Measurements from ENCODE around the gene MON1A.

MON1A gene

DNA sequence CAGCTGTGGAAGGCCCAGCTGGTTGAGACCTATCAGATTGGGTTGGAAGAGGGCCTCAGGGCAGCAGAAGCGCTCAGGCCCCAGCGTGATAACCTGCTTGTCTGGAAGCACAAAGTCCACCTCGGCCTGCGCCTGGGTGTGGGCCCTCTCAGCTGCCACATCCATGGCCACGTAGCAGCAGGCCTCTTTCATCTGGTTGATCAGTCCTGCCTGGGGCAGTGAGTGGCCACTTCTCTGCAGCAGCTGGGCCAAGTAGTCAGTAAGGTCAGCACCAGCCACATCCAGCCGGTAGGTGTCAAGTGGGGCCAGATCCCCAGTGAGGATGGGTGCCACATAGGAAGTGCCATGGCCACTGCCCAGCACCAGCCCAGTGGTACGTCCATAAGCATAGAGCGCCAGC, 56.0 kb downstream of the MON1A start:
- no peak overlapping the region for H3K9ac ChIP-seq (ENCODE audit: low read depth in 1 of 2, low read length in 2 of 2)
- H3K36me3 ChIP-seq (ENCODE audit: control insufficient read depth in 1 of 2, insufficient read depth in 2 of 2, low read length in 2 of 2), result no peaks in the 10 kb centered on the region
- peaks cover 6 to 10% of the 10 kb centered on the region in 2 donors for H3K27me3 ChIP-seq (ENCODE audit: control insufficient read depth in 1 of 2, insufficient read depth in 2 of 2, low read length in 2 of 2)
- H3K27ac ChIP-seq (ENCODE audit: low read depth, low read length), result no peak overlapping the region
- H3K4me3 ChIP-seq (ENCODE audit: low read depth in 1 of 2, low read length in 2 of 2), result no peak overlapping the region
- no peaks in the 10 kb centered on the region for H3K9me3 ChIP-seq (ENCODE audit: control insufficient read depth in 1 of 2, low read length in 2 of 2)
- H3K4me1 ChIP-seq (ENCODE audit: control insufficient read depth in 1 of 2, insufficient read depth in 2 of 2, low read length in 2 of 2), result peaks cover 15 to 24% of the 10 kb centered on the region in 2 donors

DNA sequence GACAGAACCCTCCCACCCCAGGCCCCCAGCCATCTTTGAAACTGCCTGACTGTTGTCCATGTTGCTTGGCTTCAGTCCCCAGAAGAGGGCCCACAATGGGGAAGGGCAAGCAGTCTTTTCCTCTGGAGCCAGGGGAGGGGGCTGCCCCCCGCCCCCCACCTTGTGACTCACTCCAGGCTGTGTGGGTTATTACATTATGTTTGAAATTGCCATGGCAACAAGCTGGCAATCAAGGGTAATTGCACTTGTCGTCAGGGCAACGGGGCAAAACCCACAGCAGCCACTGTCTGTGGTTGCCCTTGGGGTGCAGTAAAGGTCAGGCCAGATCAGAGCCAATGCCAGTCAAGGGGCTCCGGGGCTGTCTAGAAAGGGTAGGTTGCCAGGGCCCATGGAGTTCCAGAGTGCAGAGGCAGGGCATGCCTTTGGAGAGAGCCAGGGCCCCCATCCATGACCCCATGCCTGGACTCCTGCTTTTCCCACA, 56.8 kb downstream of the MON1A start:
- Histone ChIP-seq H3K4me3 (ENCODE audit: low read depth in 1 of 2, low read length in 2 of 2) (no peak overlapping the region), H3K4me1 (ENCODE audit: control insufficient read depth in 1 of 2, insufficient read depth in 2 of 2, low read length in 2 of 2) (peaks cover 15 to 24% of the 10 kb centered on the region in 2 donors), H3K9ac (ENCODE audit: low read depth in 1 of 2, low read length in 2 of 2) (peak overlapping the region in 1 of 2 donors; percentile 6), H3K9me3 (ENCODE audit: control insufficient read depth in 1 of 2, low read length in 2 of 2) (no peaks in the 10 kb centered on the region), H3K27ac (ENCODE audit: low read depth, low read length) (no peak overlapping the region), H3K36me3 (ENCODE audit: control insufficient read depth in 1 of 2, insufficient read depth in 2 of 2, low read length in 2 of 2) (no peaks in the 10 kb centered on the region), H3K27me3 (ENCODE audit: control insufficient read depth in 1 of 2, insufficient read depth in 2 of 2, low read length in 2 of 2) (peaks cover 14 to 18% of the 10 kb centered on the region in 2 donors)

DNA sequence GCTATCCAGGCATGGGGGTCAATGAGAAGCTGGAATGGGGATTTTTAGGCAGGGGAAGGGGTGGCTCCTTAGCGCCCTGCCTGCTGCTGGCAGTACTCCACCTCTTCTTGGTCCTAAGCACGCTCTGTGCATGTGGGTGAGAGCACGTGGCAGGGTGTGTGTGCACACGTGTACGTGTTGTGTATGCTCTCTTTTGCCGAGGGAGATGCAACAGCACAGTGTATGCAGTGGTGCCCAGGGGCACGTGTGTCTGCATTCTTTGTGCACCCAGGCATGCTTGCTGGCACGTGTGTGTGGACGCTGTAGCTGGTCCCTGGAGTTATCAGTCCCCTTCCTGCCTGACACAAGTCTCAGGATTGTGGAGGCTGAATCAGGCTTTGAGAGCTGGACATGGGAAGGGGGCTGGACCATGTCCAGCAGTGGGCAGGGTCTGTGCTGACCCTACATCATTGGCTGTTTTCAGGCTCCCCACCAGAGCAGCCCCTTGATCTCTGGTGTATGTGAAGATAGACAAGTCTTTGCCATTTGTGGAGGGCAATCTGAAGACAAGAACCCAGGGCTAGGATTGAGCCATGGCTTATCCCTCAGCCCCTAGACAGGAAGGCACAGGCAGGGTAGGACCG, 58.0 kb downstream of the MON1A start:
- Histone ChIP-seq H3K4me1 (ENCODE audit: control insufficient read depth in 1 of 2, insufficient read depth in 2 of 2, low read length in 2 of 2) (peaks cover 15 to 24% of the 10 kb centered on the region in 2 donors), H3K27ac (ENCODE audit: low read depth, low read length) (no peak overlapping the region)

DNA sequence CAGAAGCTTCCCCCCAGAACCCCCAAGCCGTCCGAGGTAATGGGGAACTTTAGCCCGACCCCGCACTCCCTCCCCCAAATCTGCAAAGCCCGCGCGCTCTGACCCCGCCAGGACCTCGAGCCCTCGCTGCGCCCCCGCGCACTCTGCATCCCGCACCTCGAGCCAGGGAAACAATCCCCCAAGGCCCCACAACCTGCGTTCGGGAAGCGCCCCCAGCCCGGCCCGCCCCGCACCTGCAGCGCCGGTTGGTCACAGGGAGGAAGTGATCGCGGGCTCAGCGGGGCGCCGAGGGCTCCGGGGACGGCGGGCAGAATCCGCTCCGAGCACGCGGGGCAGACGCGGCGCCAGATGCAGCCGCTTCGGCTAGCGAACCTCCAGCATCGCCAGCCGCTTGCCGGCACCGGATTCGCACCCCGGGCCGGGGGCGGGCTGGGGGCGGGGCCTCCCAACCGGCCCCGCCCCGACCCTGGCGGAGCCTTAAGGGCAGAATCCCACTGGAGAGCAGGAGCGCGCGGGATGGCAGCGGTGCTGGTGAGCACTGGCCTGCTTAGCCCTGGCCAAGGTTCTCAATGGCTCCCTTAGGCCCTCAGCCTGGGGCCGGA, 60.0 kb downstream of the MON1A start, which contains the start of gene CAMKV:
CAMKV (minus strand) TSS at position 382 of the 602 bp plus-strand sequence. CDS start 7,518 bp downstream, outside the sequence.
- no peaks in the 10 kb centered on the region for H3K36me3 ChIP-seq (ENCODE audit: control insufficient read depth in 1 of 2, insufficient read depth in 2 of 2, low read length in 2 of 2)
- peaks cover 15 to 24% of the 10 kb centered on the region in 2 donors for H3K4me1 ChIP-seq (ENCODE audit: control insufficient read depth in 1 of 2, insufficient read depth in 2 of 2, low read length in 2 of 2)
- no peak within 1 kb of the TSS for H3K9ac ChIP-seq (ENCODE audit: low read depth in 1 of 2, low read length in 2 of 2)
- peaks cover 22 to 29% of the 10 kb centered on the region in 2 donors for H3K27me3 ChIP-seq (ENCODE audit: control insufficient read depth in 1 of 2, insufficient read depth in 2 of 2, low read length in 2 of 2)
- no peak within 1 kb of the TSS for H3K27ac ChIP-seq (ENCODE audit: low read depth, low read length)
- H3K4me3 ChIP-seq (ENCODE audit: low read depth in 1 of 2, low read length in 2 of 2), result peak within 1 kb of the TSS; percentile 25 to 45
- no peaks in the 10 kb centered on the region for H3K9me3 ChIP-seq (ENCODE audit: control insufficient read depth in 1 of 2, low read length in 2 of 2)

More for the DNA sequence above, 58.0 kb downstream of the MON1A start:
- Histone ChIP-seq H3K36me3 (ENCODE audit: control insufficient read depth in 1 of 2, insufficient read depth in 2 of 2, low read length in 2 of 2) (no peaks in the 10 kb centered on the region), H3K4me3 (ENCODE audit: low read depth in 1 of 2, low read length in 2 of 2) (no peak overlapping the region), H3K9ac (ENCODE audit: low read depth in 1 of 2, low read length in 2 of 2) (no peak overlapping the region), H3K9me3 (ENCODE audit: control insufficient read depth in 1 of 2, low read length in 2 of 2) (no peaks in the 10 kb centered on the region), H3K27me3 (ENCODE audit: control insufficient read depth in 1 of 2, insufficient read depth in 2 of 2, low read length in 2 of 2) (peaks cover 16 to 19% of the 10 kb centered on the region in 2 donors)

DNA sequence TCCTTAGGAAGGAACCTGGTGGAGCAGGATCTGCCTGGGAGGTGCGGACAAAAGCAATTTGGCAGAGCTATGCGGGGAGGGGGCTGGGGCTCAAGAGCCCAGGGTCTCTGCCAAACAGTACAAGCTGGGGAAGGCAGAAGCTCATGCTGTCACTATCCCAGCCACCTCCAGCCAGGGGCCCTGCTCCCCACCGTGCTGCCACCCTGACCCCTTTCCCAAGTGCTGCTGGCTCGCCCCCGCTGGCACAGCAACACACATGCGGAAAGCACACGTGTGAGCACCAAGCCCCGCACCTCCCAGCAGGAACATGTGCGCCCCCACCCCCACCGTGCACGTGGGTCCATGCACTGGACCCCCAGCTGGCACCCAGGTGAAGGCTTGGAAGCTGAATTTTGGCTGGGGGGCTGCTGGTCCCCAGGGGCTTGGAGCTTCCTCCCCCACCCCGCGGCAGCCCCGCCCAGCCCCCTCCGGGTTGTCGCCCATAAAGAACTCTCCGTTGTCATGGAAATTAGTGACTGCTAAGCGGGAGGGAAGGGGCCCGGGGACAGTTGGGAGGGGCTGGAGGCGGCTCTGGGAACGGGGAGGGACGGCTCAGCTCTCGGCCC, 60.6 kb downstream of the MON1A start:
- Histone ChIP-seq H3K4me3 (ENCODE audit: low read depth in 1 of 2, low read length in 2 of 2) (peak overlapping the region in 1 of 2 donors; percentile 45), H3K27ac (ENCODE audit: low read depth, low read length) (no peak overlapping the region), H3K4me1 (ENCODE audit: control insufficient read depth in 1 of 2, insufficient read depth in 2 of 2, low read length in 2 of 2) (peaks cover 13 to 18% of the 10 kb centered on the region in 2 donors), H3K9me3 (ENCODE audit: control insufficient read depth in 1 of 2, low read length in 2 of 2) (no peaks in the 10 kb centered on the region), H3K9ac (ENCODE audit: low read depth in 1 of 2, low read length in 2 of 2) (no peak overlapping the region), H3K27me3 (ENCODE audit: control insufficient read depth in 1 of 2, insufficient read depth in 2 of 2, low read length in 2 of 2) (peaks cover 27 to 35% of the 10 kb centered on the region in 2 donors), H3K36me3 (ENCODE audit: control insufficient read depth in 1 of 2, insufficient read depth in 2 of 2, low read length in 2 of 2) (no peaks in the 10 kb centered on the region)

DNA sequence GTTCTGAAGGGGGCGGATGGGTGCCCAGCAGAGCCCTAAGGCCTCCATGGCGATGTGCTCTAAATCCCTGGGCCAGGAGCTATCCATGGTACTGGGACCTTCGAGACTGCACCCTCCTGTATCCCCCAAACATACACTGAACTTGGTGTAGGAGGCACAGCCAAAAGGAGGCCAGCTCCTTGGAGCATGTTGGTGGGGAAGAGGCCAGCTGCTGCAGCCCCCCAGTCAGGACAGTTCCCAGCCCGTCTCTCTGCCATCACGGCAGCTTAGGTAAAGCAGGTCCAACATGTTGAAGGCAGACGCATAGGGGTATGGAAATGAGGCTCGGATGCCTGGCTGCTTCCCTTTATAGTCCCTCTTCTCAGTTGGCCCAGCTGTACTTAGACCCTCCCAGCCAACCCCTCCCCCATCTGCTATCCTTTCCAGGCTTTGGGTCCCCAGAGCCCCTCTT, 61.7 kb downstream of the MON1A start:
- Histone ChIP-seq H3K9ac (ENCODE audit: low read depth in 1 of 2, low read length in 2 of 2) (no peak overlapping the region), H3K27me3 (ENCODE audit: control insufficient read depth in 1 of 2, insufficient read depth in 2 of 2, low read length in 2 of 2) (peaks cover 30 to 36% of the 10 kb centered on the region in 2 donors), H3K36me3 (ENCODE audit: control insufficient read depth in 1 of 2, insufficient read depth in 2 of 2, low read length in 2 of 2) (no peaks in the 10 kb centered on the region), H3K27ac (ENCODE audit: low read depth, low read length) (no peak overlapping the region), H3K4me3 (ENCODE audit: low read depth in 1 of 2, low read length in 2 of 2) (no peak overlapping the region), H3K4me1 (ENCODE audit: control insufficient read depth in 1 of 2, insufficient read depth in 2 of 2, low read length in 2 of 2) (peaks cover 2 to 8% of the 10 kb centered on the region in 2 donors), H3K9me3 (ENCODE audit: control insufficient read depth in 1 of 2, low read length in 2 of 2) (no peaks in the 10 kb centered on the region)

DNA sequence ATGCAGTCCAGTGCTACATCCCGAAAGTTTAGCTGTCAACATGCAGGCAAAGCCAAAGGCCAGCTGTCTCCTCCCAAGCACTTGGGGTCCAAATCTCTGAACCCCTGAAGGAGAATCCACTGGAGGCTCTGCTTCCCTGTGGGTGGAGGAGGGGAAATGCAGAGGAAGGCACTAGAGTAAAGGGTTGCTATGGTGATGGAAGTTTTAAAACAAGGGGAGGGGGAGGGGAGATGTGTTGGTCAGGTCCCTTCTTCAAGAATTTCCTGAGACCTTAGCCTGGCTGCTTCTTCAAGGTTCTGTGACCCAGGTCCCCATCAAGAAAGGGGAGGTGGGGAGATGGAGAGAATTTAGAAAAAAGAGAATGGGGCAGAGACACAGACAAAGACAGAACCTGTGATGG, 62.2 kb downstream of the MON1A start:
- Histone ChIP-seq H3K4me3 (ENCODE audit: low read depth in 1 of 2, low read length in 2 of 2) (no peak overlapping the region), H3K27me3 (ENCODE audit: control insufficient read depth in 1 of 2, insufficient read depth in 2 of 2, low read length in 2 of 2) (peaks cover 30 to 40% of the 10 kb centered on the region in 2 donors), H3K4me1 (ENCODE audit: control insufficient read depth in 1 of 2, insufficient read depth in 2 of 2, low read length in 2 of 2) (peaks cover 0 to 5% of the 10 kb centered on the region in 2 donors), H3K9me3 (ENCODE audit: control insufficient read depth in 1 of 2, low read length in 2 of 2) (no peaks in the 10 kb centered on the region), H3K9ac (ENCODE audit: low read depth in 1 of 2, low read length in 2 of 2) (no peak overlapping the region), H3K27ac (ENCODE audit: low read depth, low read length) (no peak overlapping the region), H3K36me3 (ENCODE audit: control insufficient read depth in 1 of 2, insufficient read depth in 2 of 2, low read length in 2 of 2) (no peaks in the 10 kb centered on the region)

DNA sequence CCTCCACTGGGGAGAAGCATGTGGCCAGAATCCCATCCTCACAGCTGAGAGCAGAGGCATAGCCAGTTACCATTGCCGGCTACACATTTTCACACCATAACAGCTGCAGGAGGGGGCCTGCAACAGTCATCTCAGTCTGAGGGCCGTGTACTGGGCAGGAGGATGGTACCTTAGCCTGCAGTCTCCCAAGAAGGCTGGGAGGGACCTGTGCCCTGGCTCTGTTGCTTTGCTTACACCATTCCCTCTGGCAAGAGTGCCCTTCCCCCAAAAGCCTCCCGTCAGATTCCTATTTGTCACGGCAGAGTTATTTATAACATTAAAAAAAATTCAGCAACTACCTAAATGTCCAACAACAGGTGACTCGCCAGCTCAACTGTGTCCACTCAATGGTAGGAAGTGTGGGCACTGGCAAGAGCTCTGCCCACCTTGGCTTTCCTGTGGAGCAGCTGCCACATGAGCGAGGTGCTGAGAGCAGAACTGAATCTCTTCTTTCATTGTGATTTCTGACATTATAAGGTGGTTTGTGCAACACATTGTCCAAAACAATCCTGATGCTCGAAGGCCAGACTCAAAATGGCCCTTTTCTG, 64.3 kb downstream of the MON1A start:
- Histone ChIP-seq H3K36me3 (ENCODE audit: control insufficient read depth in 1 of 2, insufficient read depth in 2 of 2, low read length in 2 of 2) (no peaks in the 10 kb centered on the region), H3K27me3 (ENCODE audit: control insufficient read depth in 1 of 2, insufficient read depth in 2 of 2, low read length in 2 of 2) (peaks cover 32 to 40% of the 10 kb centered on the region in 2 donors), H3K9me3 (ENCODE audit: control insufficient read depth in 1 of 2, low read length in 2 of 2) (no peaks in the 10 kb centered on the region), H3K27ac (ENCODE audit: low read depth, low read length) (no peak overlapping the region), H3K4me1 (ENCODE audit: control insufficient read depth in 1 of 2, insufficient read depth in 2 of 2, low read length in 2 of 2) (peaks cover 0 to 5% of the 10 kb centered on the region in 2 donors), H3K9ac (ENCODE audit: low read depth in 1 of 2, low read length in 2 of 2) (no peak overlapping the region), H3K4me3 (ENCODE audit: low read depth in 1 of 2, low read length in 2 of 2) (no peak overlapping the region)

DNA sequence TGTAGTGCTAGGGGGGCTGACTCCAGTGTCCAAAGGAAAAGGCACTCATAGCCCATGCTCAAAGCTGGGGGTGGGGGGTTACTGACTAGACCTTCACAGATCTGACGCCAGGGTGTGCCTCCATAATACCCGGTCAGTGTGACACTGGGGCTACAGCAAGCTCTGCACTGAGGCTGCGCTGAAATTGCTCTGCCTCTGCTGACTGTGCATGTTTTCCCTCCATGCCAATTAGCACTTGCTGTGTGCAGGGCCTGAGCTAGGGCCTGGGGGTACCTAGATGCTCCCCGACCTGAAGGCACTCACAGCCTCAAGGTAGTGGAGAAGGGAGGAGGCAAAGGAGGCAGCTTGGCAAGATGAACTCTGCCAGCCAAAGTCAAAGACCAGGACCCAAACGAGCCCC, 65.1 kb downstream of the MON1A start:
- H3K27me3 ChIP-seq (ENCODE audit: control insufficient read depth in 1 of 2, insufficient read depth in 2 of 2, low read length in 2 of 2), result peaks cover 28 to 40% of the 10 kb centered on the region in 2 donors
- H3K27ac ChIP-seq (ENCODE audit: low read depth, low read length), result no peak overlapping the region

More for the DNA sequence above, 65.1 kb downstream of the MON1A start:
- Histone ChIP-seq H3K9ac (ENCODE audit: low read depth in 1 of 2, low read length in 2 of 2) (no peak overlapping the region), H3K36me3 (ENCODE audit: control insufficient read depth in 1 of 2, insufficient read depth in 2 of 2, low read length in 2 of 2) (no peaks in the 10 kb centered on the region), H3K9me3 (ENCODE audit: control insufficient read depth in 1 of 2, low read length in 2 of 2) (no peaks in the 10 kb centered on the region), H3K4me3 (ENCODE audit: low read depth in 1 of 2, low read length in 2 of 2) (no peak overlapping the region), H3K4me1 (ENCODE audit: control insufficient read depth in 1 of 2, insufficient read depth in 2 of 2, low read length in 2 of 2) (peaks cover 0 to 5% of the 10 kb centered on the region in 2 donors)
